A673 (cell line): ENCODE data around the gene MYLK.

ENCODE experiments used
- EZH2 ChIP-seq: fragments of 200-600 bp; sonication (generic); IDR thresholded peaks from 2 replicates; pipeline ENCODE4 v1.6.1; 2017; ENCODE audit warnings: borderline replicate concordance, low read depth, mild to moderate bottlenecking, mixed read lengths, antibody characterized with exemption, low read length; ENCODE audit not compliant: poor library complexity, severe bottlenecking
- TF ChIP-seq, protein P1 (sequence below): fragments of 300-800, 200-600 bp; sonication (generic); conservative IDR thresholded peaks from 2 replicates; pipeline ENCODE4 v1.5.1; 2017; ENCODE audit warnings: low read depth, mild to moderate bottlenecking, antibody characterized with exemption, low read length, moderate library complexity, mixed read lengths

DNA sequence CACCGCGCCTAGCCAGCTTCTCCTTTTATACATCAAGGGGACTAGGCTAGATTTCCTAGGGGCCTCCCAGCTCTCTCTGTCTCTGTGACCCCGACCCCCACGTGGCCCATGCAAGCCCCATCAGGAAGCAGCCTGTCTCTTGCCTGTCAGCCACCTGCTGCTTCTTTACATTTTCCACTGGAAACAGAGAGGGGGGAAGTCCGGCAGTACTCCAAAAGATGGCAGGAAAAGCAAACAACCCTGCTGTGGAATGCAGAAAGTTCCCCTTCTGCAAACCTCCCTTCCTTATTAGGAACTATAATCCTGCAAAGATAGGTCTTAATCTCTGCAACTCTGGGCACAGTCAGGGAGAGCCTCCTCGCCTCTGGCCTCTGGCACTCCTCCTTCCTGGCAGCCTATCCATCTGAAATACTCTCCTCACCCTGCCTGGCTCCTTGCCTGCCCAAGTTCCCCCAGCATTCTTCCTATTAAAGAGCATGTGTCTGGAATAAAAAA, 251.9 kb downstream of the MYLK start:
- TF ChIP-seq, protein P1, sequence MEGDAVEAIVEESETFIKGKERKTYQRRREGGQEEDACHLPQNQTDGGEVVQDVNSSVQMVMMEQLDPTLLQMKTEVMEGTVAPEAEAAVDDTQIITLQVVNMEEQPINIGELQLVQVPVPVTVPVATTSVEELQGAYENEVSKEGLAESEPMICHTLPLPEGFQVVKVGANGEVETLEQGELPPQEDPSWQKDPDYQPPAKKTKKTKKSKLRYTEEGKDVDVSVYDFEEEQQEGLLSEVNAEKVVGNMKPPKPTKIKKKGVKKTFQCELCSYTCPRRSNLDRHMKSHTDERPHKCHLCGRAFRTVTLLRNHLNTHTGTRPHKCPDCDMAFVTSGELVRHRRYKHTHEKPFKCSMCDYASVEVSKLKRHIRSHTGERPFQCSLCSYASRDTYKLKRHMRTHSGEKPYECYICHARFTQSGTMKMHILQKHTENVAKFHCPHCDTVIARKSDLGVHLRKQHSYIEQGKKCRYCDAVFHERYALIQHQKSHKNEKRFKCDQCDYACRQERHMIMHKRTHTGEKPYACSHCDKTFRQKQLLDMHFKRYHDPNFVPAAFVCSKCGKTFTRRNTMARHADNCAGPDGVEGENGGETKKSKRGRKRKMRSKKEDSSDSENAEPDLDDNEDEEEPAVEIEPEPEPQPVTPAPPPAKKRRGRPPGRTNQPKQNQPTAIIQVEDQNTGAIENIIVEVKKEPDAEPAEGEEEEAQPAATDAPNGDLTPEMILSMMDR, result no peak
- TF ChIP-seq EZH2, result no peak
